ENCODE measurements around the gene SAPCD2.

DNA sequence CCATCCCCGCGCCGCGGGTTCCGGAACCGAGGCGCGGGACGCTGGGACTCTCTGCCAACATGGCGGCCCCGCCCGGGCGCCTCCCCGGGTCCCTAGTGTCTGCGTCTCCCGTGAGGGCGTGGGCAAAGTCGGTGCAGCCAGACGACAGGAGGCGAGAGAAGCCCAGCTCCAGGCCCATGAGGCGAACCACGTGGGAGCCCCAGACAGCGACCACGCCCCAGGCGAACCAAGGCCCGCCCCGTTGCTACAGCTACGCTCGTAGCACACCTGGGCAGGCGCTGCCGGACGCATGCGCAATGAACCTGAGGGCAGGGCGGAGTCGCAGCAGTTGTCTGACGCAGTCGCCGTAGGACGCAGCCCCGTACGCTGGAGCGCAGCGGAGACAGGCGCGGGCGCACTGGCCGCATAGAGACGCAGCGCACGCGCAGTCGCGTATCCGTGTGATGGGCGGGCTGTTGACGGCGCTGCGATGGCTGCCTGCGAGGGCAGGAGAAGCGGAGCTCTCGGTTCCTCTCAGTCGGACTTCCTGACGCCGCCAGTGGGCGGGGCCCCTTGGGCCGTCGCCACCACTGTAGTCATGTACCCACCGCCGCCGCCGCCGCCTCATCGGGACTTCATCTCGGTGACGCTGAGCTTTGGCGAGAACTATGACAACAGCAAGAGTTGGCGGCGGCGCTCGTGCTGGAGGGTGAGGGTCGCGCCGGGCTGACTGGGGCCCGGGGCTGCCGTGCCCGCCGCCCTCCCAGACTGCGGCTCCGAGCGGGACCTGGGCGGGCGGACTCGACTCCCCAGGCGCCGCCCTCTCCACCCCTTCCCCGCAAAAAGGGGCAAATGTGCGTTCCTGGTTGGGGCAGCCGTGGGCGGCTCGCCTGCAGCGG lies 16.4 kb upstream of the SAPCD2 start, which contains the start of gene MAN1B1:
- TF ChIP-seq, protein P1, sequence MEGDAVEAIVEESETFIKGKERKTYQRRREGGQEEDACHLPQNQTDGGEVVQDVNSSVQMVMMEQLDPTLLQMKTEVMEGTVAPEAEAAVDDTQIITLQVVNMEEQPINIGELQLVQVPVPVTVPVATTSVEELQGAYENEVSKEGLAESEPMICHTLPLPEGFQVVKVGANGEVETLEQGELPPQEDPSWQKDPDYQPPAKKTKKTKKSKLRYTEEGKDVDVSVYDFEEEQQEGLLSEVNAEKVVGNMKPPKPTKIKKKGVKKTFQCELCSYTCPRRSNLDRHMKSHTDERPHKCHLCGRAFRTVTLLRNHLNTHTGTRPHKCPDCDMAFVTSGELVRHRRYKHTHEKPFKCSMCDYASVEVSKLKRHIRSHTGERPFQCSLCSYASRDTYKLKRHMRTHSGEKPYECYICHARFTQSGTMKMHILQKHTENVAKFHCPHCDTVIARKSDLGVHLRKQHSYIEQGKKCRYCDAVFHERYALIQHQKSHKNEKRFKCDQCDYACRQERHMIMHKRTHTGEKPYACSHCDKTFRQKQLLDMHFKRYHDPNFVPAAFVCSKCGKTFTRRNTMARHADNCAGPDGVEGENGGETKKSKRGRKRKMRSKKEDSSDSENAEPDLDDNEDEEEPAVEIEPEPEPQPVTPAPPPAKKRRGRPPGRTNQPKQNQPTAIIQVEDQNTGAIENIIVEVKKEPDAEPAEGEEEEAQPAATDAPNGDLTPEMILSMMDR (IDR thresholded peaks at IDR 0.05): no peak
- no peak for TF ChIP-seq EP300 (IDR thresholded peaks at IDR 0.05)
- peak in 2 of 3 donors; percentile 7 to 88 for TF ChIP-seq POLR2AphosphoS5 (IDR thresholded peaks at IDR 0.05)
- TF ChIP-seq POLR2A (IDR thresholded peaks at IDR 0.05): peak in 1 of 2 donors; percentile 37

Measured in suprapubic skin (tissue), 4 donors.